Hepatocyte (in vitro differentiated cells): Measurements from ENCODE around the gene FAM210B.

Experiments used
- EZH2 ChIP-seq: fragments of 200-600 bp; sonication (generic); IDR thresholded peaks from 2 replicates; pipeline ENCODE4 v1.6.1; 2016; ENCODE audit warnings: antibody characterized with exemption, mild to moderate bottlenecking, borderline replicate concordance
- EZH2phosphoT487 ChIP-seq: fragments of 200-600 bp; sonication (generic); IDR thresholded peaks from one replicate; pipeline ENCODE4 v1.6.1; 2018; ENCODE audit warnings: antibody characterized with exemption, mild to moderate bottlenecking, low read depth, moderate library complexity; ENCODE audit not compliant: unreplicated experiment, severe bottlenecking
- TF ChIP-seq, protein P1 (sequence below): fragments of 200-600 bp; sonication (generic); IDR thresholded peaks from 2 replicates; pipeline ENCODE4 v1.5.1; 2016; ENCODE audit warnings: antibody characterized with exemption, mild to moderate bottlenecking; ENCODE audit not compliant: poor library complexity

DNA sequence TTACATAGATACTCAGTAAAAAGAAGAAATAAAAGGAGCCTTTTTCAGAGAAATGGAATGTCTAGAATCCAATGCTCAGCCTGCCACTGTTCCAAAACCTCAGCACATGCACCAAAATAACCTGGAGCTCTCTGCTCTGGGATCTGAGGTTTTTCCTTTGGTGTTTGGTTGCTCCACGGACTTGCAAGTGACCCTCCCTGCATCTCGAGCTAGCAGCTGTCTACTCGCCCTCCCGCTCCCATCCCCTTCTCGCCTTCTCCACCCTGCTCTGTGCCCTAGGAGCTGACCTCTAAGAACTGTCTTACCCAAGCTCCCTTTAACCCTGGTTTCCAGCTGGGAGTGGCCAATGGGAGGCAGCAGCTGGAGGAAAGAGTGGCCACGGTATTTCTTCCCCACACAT is 35.1 kb upstream of the FAM210B start:
- TF ChIP-seq, protein P1, sequence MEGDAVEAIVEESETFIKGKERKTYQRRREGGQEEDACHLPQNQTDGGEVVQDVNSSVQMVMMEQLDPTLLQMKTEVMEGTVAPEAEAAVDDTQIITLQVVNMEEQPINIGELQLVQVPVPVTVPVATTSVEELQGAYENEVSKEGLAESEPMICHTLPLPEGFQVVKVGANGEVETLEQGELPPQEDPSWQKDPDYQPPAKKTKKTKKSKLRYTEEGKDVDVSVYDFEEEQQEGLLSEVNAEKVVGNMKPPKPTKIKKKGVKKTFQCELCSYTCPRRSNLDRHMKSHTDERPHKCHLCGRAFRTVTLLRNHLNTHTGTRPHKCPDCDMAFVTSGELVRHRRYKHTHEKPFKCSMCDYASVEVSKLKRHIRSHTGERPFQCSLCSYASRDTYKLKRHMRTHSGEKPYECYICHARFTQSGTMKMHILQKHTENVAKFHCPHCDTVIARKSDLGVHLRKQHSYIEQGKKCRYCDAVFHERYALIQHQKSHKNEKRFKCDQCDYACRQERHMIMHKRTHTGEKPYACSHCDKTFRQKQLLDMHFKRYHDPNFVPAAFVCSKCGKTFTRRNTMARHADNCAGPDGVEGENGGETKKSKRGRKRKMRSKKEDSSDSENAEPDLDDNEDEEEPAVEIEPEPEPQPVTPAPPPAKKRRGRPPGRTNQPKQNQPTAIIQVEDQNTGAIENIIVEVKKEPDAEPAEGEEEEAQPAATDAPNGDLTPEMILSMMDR, result no peak
- TF ChIP-seq EZH2, result no peak
- TF ChIP-seq EZH2phosphoT487, result no peak
